ENCODE results near the gene CFTR. TPM values are rescaled to one million over a fixed set of nuclear protein-coding genes. Genes with fewer than 3 reads are reported as not detected.

Gene CFTR
- polyA plus RNA-seq, 2 of the 4 experiments (the other 2 are of a cell fraction): 0.13 to 0.31 TPM

GRCh38 chr7:117587931-117588330 lies 108.1 kb downstream of the CFTR start (continued):
- TF ChIP-seq REST (IDR thresholded peaks at IDR 0.05) (no peak), SREBF2 (IDR thresholded peaks at IDR 0.05) (no peak)

DNA sequence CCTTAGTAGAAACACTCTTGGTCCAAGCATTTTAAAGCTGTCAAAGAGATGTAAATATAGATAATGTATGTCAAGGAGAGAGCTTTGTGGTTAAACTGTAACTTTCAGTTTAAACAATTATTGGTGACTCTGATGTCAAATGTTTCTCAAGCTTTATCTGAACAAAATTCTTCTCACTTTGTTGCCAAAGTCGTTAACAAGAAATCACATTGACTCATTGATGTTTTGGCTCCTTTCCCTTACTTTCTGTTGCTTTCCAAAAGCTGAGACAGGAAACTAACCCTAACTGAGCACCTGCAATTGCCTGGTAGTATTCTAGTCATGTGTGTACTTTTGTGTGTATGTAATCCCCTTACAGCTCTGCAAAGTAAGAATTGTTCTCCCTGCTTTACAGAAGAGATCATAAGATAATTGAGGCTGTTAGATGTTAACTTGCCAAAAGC lies 108.5 kb downstream of the CFTR start:
- Histone ChIP-seq H3K4me1 (peaks cover 27% of the 10 kb centered on the region), H3K4me3 (no peak overlapping the region), H3K27ac (peak overlapping the region; percentile 40 to 47; a peak in 5 of 6 replicates), H3K9me3 (peaks cover 15% of the 10 kb centered on the region; the same call in 1 of the 3 replicates), H3K4me2 (peak overlapping the region; percentile 59)
- WGBS (ENCODE audit: missing lambda C conversion rate): 3% methylated on average over 1 of the region's 1 CpG
- peak in 1 of 2 experiments; percentile 73 for DNase-seq (ENCODE audit: low read depth in 1 of 2, low spot score in 1 of 2)
- ATAC-seq: peak in 1 of 2 experiments; percentile 82; a peak in 3 of 6 replicates
- CTCF ChIA-PET: interaction anchor here (0.8 to 0.9 kb wide), 2 partner anchors 9 to 128 kb away, joined by 3 read pairs; no protein-coding TSS in a partner anchor
- FAIRE-seq: peak; percentile 86
- POLR2A ChIA-PET: no interaction called here
- TF ChIP-seq MAZ (IDR thresholded peaks at IDR 0.05; ENCODE audit: borderline replicate concordance, low read depth, low read length): no peak
- no peak for TF ChIP-seq ZSCAN20 (CRISPR knock-in tag; IDR thresholded peaks at IDR 0.05)
- TF ChIP-seq RCOR1 (IDR thresholded peaks at IDR 0.05; ENCODE audit: low read depth, low read length): no peak
- TF ChIP-seq FOSB (CRISPR knock-in tag; IDR thresholded peaks at IDR 0.05): no peak
- TF ChIP-seq CHD2 (IDR thresholded peaks at IDR 0.05; ENCODE audit: low read length, partially characterized antibody): no peak
- no peak for TF ChIP-seq HOXB13 (CRISPR knock-in tag; IDR thresholded peaks at IDR 0.05; ENCODE audit: low read depth)
- no peak for TF ChIP-seq HOXB5 (CRISPR knock-in tag; IDR thresholded peaks at IDR 0.05)
- TF ChIP-seq CEBPB (IDR thresholded peaks at IDR 0.05): peak; percentile 80 to 89
- no peak for TF ChIP-seq MYC (IDR thresholded peaks at IDR 0.05; ENCODE audit: borderline replicate concordance, low read length)
- TF ChIP-seq ESRRA (IDR thresholded peaks at IDR 0.05; ENCODE audit: borderline replicate concordance, low read length): no peak
- TF ChIP-seq CBX8 (IDR thresholded peaks at IDR 0.05): no peak
- no peak for TF ChIP-seq TP53 (CRISPR knock-in tag; IDR thresholded peaks at IDR 0.05)
- TF ChIP-seq SREBF2 (IDR thresholded peaks at IDR 0.05): no peak
- TF ChIP-seq FOSL2 (IDR thresholded peaks at IDR 0.05): peak; percentile 62; the same call in 1 of the 2 replicates
- peak; percentile 78 for TF ChIP-seq FOSL2 (CRISPR knock-in tag; IDR thresholded peaks at IDR 0.05)
- TF ChIP-seq FOXS1 (CRISPR knock-in tag; IDR thresholded peaks at IDR 0.05): no peak
- peak; percentile 81 to 94 for TF ChIP-seq JUN (IDR thresholded peaks at IDR 0.05)
- peak; percentile 94 for TF ChIP-seq JUNB (IDR thresholded peaks at IDR 0.05)
- TF ChIP-seq MAX (IDR thresholded peaks at IDR 0.05): peak; percentile 54; the same call in 1 of the 2 replicates
- TF ChIP-seq BCL3 (IDR thresholded peaks at IDR 0.05): peak; percentile 93
- no peak for TF ChIP-seq PHF8 (IDR thresholded peaks at IDR 0.05; ENCODE audit: borderline replicate concordance, low read depth)
- no peak for TF ChIP-seq CBX2 (IDR thresholded peaks at IDR 0.05; ENCODE audit: borderline replicate concordance, low read depth)
- TF ChIP-seq RNF2 (IDR thresholded peaks at IDR 0.05; ENCODE audit: borderline replicate concordance, low read depth): no peak
- TF ChIP-seq SMC3 (IDR thresholded peaks at IDR 0.05): peak; percentile 23; the same call in 1 of the 3 replicates
- no peak for TF ChIP-seq REST (IDR thresholded peaks at IDR 0.05)
- peak; percentile 1 to 51; a peak in 2 of 5 replicates for TF ChIP-seq RAD21 (conservative IDR thresholded peaks at IDR 0.05 in 1 of 2, IDR thresholded peaks at IDR 0.05 in 1 of 2)
- TF ChIP-seq, protein P1, sequence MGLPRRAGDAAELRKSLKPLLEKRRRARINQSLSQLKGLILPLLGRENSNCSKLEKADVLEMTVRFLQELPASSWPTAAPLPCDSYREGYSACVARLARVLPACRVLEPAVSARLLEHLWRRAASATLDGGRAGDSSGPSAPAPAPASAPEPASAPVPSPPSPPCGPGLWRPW (IDR thresholded peaks at IDR 0.05): peak; percentile 66; the same call in 1 of the 2 replicates
- no peak for TF ChIP-seq PBX3 (IDR thresholded peaks at IDR 0.05)
- TF ChIP-seq HDAC2 (IDR thresholded peaks at IDR 0.05): no peak
- TF ChIP-seq HOXA7 (CRISPR knock-in tag; IDR thresholded peaks at IDR 0.05): no peak
